K562 (cell line): ENCODE measurements around the gene IRF9. TPM values are rescaled to one million over a fixed set of nuclear protein-coding genes. Genes with fewer than 3 reads are reported as not detected.

Experiments used
- ATAC-seq: fragments of 200-7000 bp; cut with Tn5 transposase; 3 replicates; pipeline ENCODE4 v1.9.1; 2020; ENCODE audit warnings: moderate library complexity
- BruUV-seq: library from RNA; stranded (reverse); fragments of 400-500 nt; replicated peaks from 2 replicates; lab custom pipeline; 2021; lab: Mats Ljungman, UMichigan
- CTCF ChIA-PET: fragments of 300-600 bp; formaldehyde crosslinking; extraction: SDS; loops from one replicate; lab custom pipeline; 2021; ENCODE audit warnings: low intra/inter-chr PET ratio; lab: Yijun Ruan, JAX
- POLR2A ChIA-PET: fragments of 300-600, 350-650 bp; sonication (Branson Sonifier 250); formaldehyde crosslinking; extraction: SDS; loops from one replicate; lab custom pipeline; 2021; ENCODE audit warnings: antibody characterized with exemption, inconsistent platforms; lab: Yijun Ruan, JAX
- DNase-seq, 4 experiments: peaks; one replicate each; pipeline versions ENCODE4 v3.0.0 to v3.0.0-alpha.2; 2011 to 2018; ENCODE audit warnings: low spot score in 3 of 4, mixed read lengths in 3 of 4; ENCODE audit errors: extremely low read depth in 1 of 4
- FAIRE-seq: peaks from 2 replicates; lab custom pipeline; 2011; peaks lifted over from hg19 to GRCh38; lab: Jason Lieb, UNC
- H2AFZ ChIP-seq: 2 replicates; pipeline ENCODE4 v1.6.0; 2011; ENCODE audit warnings: low read depth, low read length, control low read depth, inconsistent platforms
- H3K27ac ChIP-seq: fragments of 200-600 bp; 3 replicates; pipeline ENCODE4 v1.8.0; 2011; ENCODE audit warnings: low read depth, mild to moderate bottlenecking, control low read depth, inconsistent platforms, low read length, moderate library complexity, mixed read lengths; ENCODE audit errors: extremely low read depth
- H3K27me3 ChIP-seq, 2 experiments: fragments of 300-600 bp in 1 of 2; 2 replicates in 1 of 2; 3 replicates in 1 of 2; pipeline versions ENCODE4 v1.6.0 to v1.8.0; 2011; ENCODE audit warnings: inconsistent platforms in 2 of 2, low read length in 2 of 2, mild to moderate bottlenecking in 1 of 2, mixed read lengths in 1 of 2, moderate library complexity in 1 of 2; ENCODE audit not compliant: control insufficient read depth in 2 of 2, insufficient read depth in 2 of 2
- H3K36me3 ChIP-seq: fragments of 300-600 bp; 3 replicates; pipeline ENCODE4 v1.8.0; 2011; ENCODE audit warnings: mild to moderate bottlenecking, low read length, inconsistent platforms; ENCODE audit not compliant: control insufficient read depth, insufficient read depth
- H3K4me1 ChIP-seq, 2 experiments: fragments of 200-600 bp in 1 of 2; replicated peaks in 1 of 2; 2 replicates in 1 of 2; 3 replicates in 1 of 2; pipeline versions ENCODE4 v1.5.1 to v1.8.0; 2011; ENCODE audit warnings: inconsistent platforms in 2 of 2, low read length in 2 of 2, mild to moderate bottlenecking in 1 of 2, mixed read lengths in 1 of 2, moderate library complexity in 1 of 2; ENCODE audit not compliant: control insufficient read depth in 2 of 2, insufficient read depth in 2 of 2
- H3K4me2 ChIP-seq: 2 replicates; pipeline ENCODE4 v1.6.1; 2011; ENCODE audit warnings: low read length, control low read depth, inconsistent platforms, mixed read lengths; ENCODE audit not compliant: insufficient read depth
- H3K4me3 ChIP-seq: fragments of 200-600 bp; sonication (generic), shearing (Covaris generic); 2 replicates; pipeline ENCODE4 v1.5.1; 2016; ENCODE audit warnings: control low read depth, inconsistent platforms
- H3K79me2 ChIP-seq: fragments of 200-600 bp; 3 replicates; pipeline ENCODE4 v1.8.0; 2011; ENCODE audit warnings: low read length, inconsistent platforms; ENCODE audit not compliant: control insufficient read depth, insufficient read depth
- H3K9ac ChIP-seq, 2 experiments: 2 replicates each; pipeline versions ENCODE4 v1.6.0 to v1.6.1; 2011; ENCODE audit warnings: low read depth in 2 of 2, low read length in 2 of 2, control low read depth in 1 of 2, inconsistent platforms in 1 of 2, mild to moderate bottlenecking in 1 of 2, mixed read lengths in 1 of 2; ENCODE audit not compliant: insufficient read depth in 1 of 2
- H3K9me1 ChIP-seq: one replicate; pipeline ENCODE4 v1.6.0; 2011; ENCODE audit warnings: inconsistent platforms, mild to moderate bottlenecking, low read length, moderate library complexity; ENCODE audit not compliant: control insufficient read depth, insufficient read depth
- H3K9me3 ChIP-seq: replicated peaks from 2 replicates; pipeline ENCODE4 v1.5.1; 2011; ENCODE audit warnings: low read depth, low read length, inconsistent platforms; ENCODE audit not compliant: control insufficient read depth, insufficient read depth
- H4K20me1 ChIP-seq: replicated peaks from 2 replicates; pipeline ENCODE4 v1.6.1; 2011; ENCODE audit warnings: low read length, inconsistent platforms, mixed read lengths; ENCODE audit not compliant: control insufficient read depth, insufficient read depth
- E4F1 ChIP-seq: fragments of 250-450 bp; sonication (Bioruptor Pico); IDR thresholded peaks from 2 replicates; pipeline ENCODE4 v1.5.0; 2021; ENCODE audit warnings: mild to moderate bottlenecking, borderline replicate concordance
- RFX1 ChIP-seq: fragments of 450-650 bp; IDR thresholded peaks from 2 replicates; pipeline ENCODE4 v1.6.1; 2016; ENCODE audit warnings: mild to moderate bottlenecking, moderate library complexity
- WGBS: fragments of 100-300 bp; shearing (Covaris generic); methylation state at CpG from one replicate; pipeline ENCODE4 v1.1.6; 2016; ENCODE audit warnings: low coverage, mixed read lengths; ENCODE audit not compliant: insufficient coverage; ENCODE audit errors: missing lambda C conversion rate; 5-methylcytosine and 5-hydroxymethylcytosine counted together
- in situ Hi-C: fragments of 300-500 bp; cut with MboI; formaldehyde crosslinking; loops from 4 replicates; pipeline ENCODE4 v1.15.0; 2018; ENCODE audit warnings: inconsistent platforms, mixed read lengths
- intact Hi-C: fragments of 100-400 bp; cut with micrococcal nuclease; formaldehyde crosslinking; loops from 2 replicates; pipeline ENCODE4 v1.14.2; 2022
- polyA plus RNA-seq, 8 experiments: library from polyadenylated mRNA; depleted of rRNA in 4 of 8; stranded (reverse) in 5 of 8; unstranded in 3 of 8; fragments of >200 nt; fragmentation: Nextera tagmentation in 2 of 8; fragmentation: Illumina TruSeq in 1 of 8; extraction: Ambion mirVana in 2 of 8; extraction: Trizol in 1 of 8; gene quantifications; 2 replicates each; pipeline versions ENCODE4 v1.2.1 to v1.2.3, GENCODE V29; 2011 to 2014; ENCODE audit warnings: inconsistent platforms in 1 of 8, missing spikeins in 1 of 8
- total RNA-seq, 7 experiments: library from RNA; depleted of rRNA in 6 of 7; stranded (reverse); fragments of >200 nt in 6 of 7; fragmentation: Illumina TruSeq in 2 of 7; extraction: Trizol in 2 of 7; gene quantifications; 2 replicates each; pipeline versions ENCODE4 v1.2.1 to v1.2.3, GENCODE V29; 2011 to 2021; ENCODE audit warnings: low replicate concordance in 1 of 7

The IRF9 gene
- total and polyA plus RNA-seq, 9 of the 15 experiments (the other 6 are each of a cell fraction or from before 2014, with no cell fraction given): 0.79 to 14.8 (median 6.1) TPM

- Histone ChIP-seq H3K4me1 (peaks cover 6 to 24% of the 10 kb centered on the region in 2 experiments; a peak in 4 of 5 replicates), H3K27me3 (no peaks in the 10 kb centered on the region), H2AFZ (no peak overlapping the region), H3K4me2 (no peak overlapping the region), H4K20me1 (no peaks in the 10 kb centered on the region), H3K9me1 (no peaks in the 10 kb centered on the region), H3K36me3 (peaks cover 59% of the 10 kb centered on the region; the same call in 2 of the 3 replicates), H3K9me3 (no peaks in the 10 kb centered on the region), H3K4me3 (no peak overlapping the region), H3K9ac (no peak overlapping the region), H3K79me2 (peaks cover 19% of the 10 kb centered on the region), H3K27ac (no peak overlapping the region)
- WGBS: 96% methylated on average over 9 of the region's 9 CpGs
- FAIRE-seq: no peak
- intact Hi-C loops: no loop called here
- TF ChIP-seq RFX1 (peak; percentile 51), E4F1 (CRISPR knock-in tag) (no peak)
- POLR2A ChIA-PET: interaction anchor here (1.1 to 1.2 kb wide), 2 partner anchors 10 to 14 kb away, joined by 3 to 4 read pairs; partner anchors contain the start of gene IRF9
- BruUV-seq: no TSS peak
- DNase-seq: no peak
- in situ Hi-C loops: no loop called here
- ATAC-seq: no peak
- CTCF ChIA-PET: no interaction called here
Observed at GRCh38 chr14:24150993-24151392, 10.1 kb upstream of the IRF9 start.
